Mesendoderm (in vitro differentiated cells): ENCODE results near the gene USB1.

ENCODE experiments used
- DNase-seq: peaks from one replicate; pipeline ENCODE4 v3.0.0; 2013
- H2AK5ac ChIP-seq: 2 replicates; pipeline ENCODE4 v1.6.1; 2013; ENCODE audit warnings: low read length, inconsistent platforms
- H2BK120ac ChIP-seq: 2 replicates; pipeline ENCODE4 v1.6.1; 2013; ENCODE audit warnings: low read depth, mild to moderate bottlenecking, low read length, moderate library complexity, mixed read lengths
- H2BK15ac ChIP-seq: replicated peaks from 2 replicates; pipeline ENCODE4 v1.6.1; 2013; ENCODE audit warnings: low read depth, mild to moderate bottlenecking, moderate library complexity
- H2BK5ac ChIP-seq: 2 replicates; pipeline ENCODE4 v1.6.1; 2013; ENCODE audit warnings: low read length, inconsistent platforms
- H3K18ac ChIP-seq: 2 replicates; pipeline ENCODE4 v1.6.1; 2013; ENCODE audit warnings: mild to moderate bottlenecking, low read length, mixed read lengths
- H3K23ac ChIP-seq: one replicate; pipeline ENCODE4 v1.6.1; 2013; ENCODE audit warnings: low read length
- H3K27ac ChIP-seq: 2 replicates; pipeline ENCODE4 v1.5.1; 2013; ENCODE audit warnings: low read depth, mild to moderate bottlenecking, inconsistent platforms, low read length, moderate library complexity
- H3K27me3 ChIP-seq: 2 replicates; pipeline ENCODE4 v1.6.1; 2013; ENCODE audit warnings: low read length, control low read depth, mild to moderate bottlenecking, inconsistent platforms; ENCODE audit not compliant: insufficient read depth, poor library complexity
- H3K36me3 ChIP-seq: 2 replicates; pipeline ENCODE4 v1.6.1; 2013; ENCODE audit warnings: low read length, inconsistent platforms; ENCODE audit not compliant: control insufficient read depth, insufficient read depth
- H3K4ac ChIP-seq: one replicate; pipeline ENCODE4 v1.6.1; 2013; ENCODE audit warnings: low read depth, mild to moderate bottlenecking, low read length, moderate library complexity
- H3K4me1 ChIP-seq: 2 replicates; pipeline ENCODE4 v1.6.1; 2013; ENCODE audit warnings: low read depth, low read length, inconsistent platforms; ENCODE audit not compliant: control insufficient read depth
- H3K4me2 ChIP-seq: 2 replicates; pipeline ENCODE4 v1.6.1; 2013; ENCODE audit warnings: low read length
- H3K4me3 ChIP-seq: 2 replicates; pipeline ENCODE4 v1.5.1; 2013; ENCODE audit warnings: mild to moderate bottlenecking, low read length
- H3K56ac ChIP-seq: one replicate; pipeline ENCODE4 v1.6.1; 2013; ENCODE audit warnings: low read length
- H3K79me1 ChIP-seq: 2 replicates; pipeline ENCODE4 v1.6.1; 2013; ENCODE audit warnings: low read length, inconsistent platforms
- H3K79me2 ChIP-seq: 2 replicates; pipeline ENCODE4 v1.6.1; 2013; ENCODE audit warnings: mild to moderate bottlenecking, low read length; ENCODE audit not compliant: control insufficient read depth, insufficient read depth
- H3K9ac ChIP-seq: 2 replicates; pipeline ENCODE4 v1.6.1; 2013; ENCODE audit warnings: low read length, inconsistent platforms
- H4K5ac ChIP-seq: one replicate; pipeline ENCODE4 v1.6.1; 2013; ENCODE audit warnings: low read length
- H4K8ac ChIP-seq: one replicate; pipeline ENCODE4 v1.6.1; 2013; ENCODE audit warnings: low read depth, mild to moderate bottlenecking, control low read depth, low read length, moderate library complexity
- WGBS: extraction: QIAGEN DNeasy Blood & Tissue Kit; methylation state at CpG from one replicate; pipeline ENCODE4 v1.1.7; 2013; ENCODE audit warnings: low lambda C conversion rate, missing lambda C conversion rate; ENCODE audit not compliant: insufficient coverage; ENCODE audit errors: extremely low coverage; 5-methylcytosine and 5-hydroxymethylcytosine counted together

Gene USB1

DNA sequence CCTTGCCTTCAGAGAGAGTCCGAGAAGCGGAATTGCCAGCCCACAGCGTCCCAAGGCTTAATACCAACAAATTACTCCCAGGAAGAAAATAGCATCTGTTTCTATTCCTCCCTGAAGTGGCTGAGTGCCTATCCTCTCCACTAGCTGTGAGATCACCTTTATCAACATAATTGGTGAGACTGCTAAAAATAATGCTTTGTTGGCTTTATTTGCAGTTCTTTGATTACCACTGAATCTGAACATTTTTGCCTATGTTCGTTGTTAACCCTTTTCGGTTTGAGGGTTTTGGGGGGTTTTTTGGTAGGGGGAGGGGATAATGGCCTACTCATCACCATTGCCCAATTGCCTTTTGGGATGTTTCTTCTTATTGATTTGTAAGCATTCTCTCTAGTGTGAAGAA, 55.4 kb downstream of the USB1 start:
- WGBS: no CpG with 5 or more reads among the region's 5 CpGs
- Histone ChIP-seq H3K23ac (no peak overlapping the region), H3K4me3 (no peak overlapping the region), H3K9ac (no peak overlapping the region), H3K79me2 (no peaks in the 10 kb centered on the region), H4K5ac (no peak overlapping the region), H4K8ac (no peak overlapping the region), H2AK5ac (no peak overlapping the region), H3K4ac (no peak overlapping the region), H3K4me2 (no peak overlapping the region), H3K18ac (no peak overlapping the region), H2BK5ac (no peak overlapping the region), H2BK15ac (no peak overlapping the region), H3K27me3 (no peaks in the 10 kb centered on the region), H2BK120ac (no peak overlapping the region), H3K79me1 (no peaks in the 10 kb centered on the region), H3K56ac (no peak overlapping the region), H3K4me1 (no peaks in the 10 kb centered on the region), H3K27ac (no peak overlapping the region), H3K36me3 (no peaks in the 10 kb centered on the region)
- no peak for DNase-seq

DNA sequence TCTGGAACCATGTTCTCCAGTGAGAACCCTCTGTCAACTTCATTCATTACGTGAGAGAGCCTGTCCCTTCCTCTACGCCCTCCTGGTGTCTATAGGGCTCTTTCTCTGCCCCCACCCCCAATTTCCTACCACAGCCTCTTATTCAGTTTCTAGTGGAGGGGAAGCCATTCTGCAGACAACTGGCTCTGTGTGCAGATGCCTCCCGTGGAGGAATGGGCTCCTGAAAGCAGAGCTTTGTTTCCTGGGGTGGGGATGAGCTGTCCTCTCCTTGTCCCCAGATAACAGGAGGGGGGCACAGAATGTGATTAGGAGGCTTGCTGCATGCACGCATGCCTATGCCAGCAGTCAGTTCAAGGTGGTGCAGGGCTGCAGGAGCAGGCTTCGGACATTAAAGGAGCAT, 55.9 kb downstream of the USB1 start:
- H3K9ac ChIP-seq: no peak overlapping the region
- H3K4ac ChIP-seq: no peak overlapping the region
- H2BK120ac ChIP-seq: no peak overlapping the region
- H3K56ac ChIP-seq: no peak overlapping the region
- H2BK5ac ChIP-seq: no peak overlapping the region
- H3K27me3 ChIP-seq: no peaks in the 10 kb centered on the region
- H4K5ac ChIP-seq: no peak overlapping the region
- no peaks in the 10 kb centered on the region for H3K36me3 ChIP-seq
- H3K4me2 ChIP-seq: no peak overlapping the region
- no peak overlapping the region for H3K4me3 ChIP-seq
- H3K23ac ChIP-seq: no peak overlapping the region
- H4K8ac ChIP-seq: no peak overlapping the region
- H3K18ac ChIP-seq: no peak overlapping the region
- H2AK5ac ChIP-seq: no peak overlapping the region
- H3K79me1 ChIP-seq: no peaks in the 10 kb centered on the region
- no peak for DNase-seq
- no peaks in the 10 kb centered on the region for H3K79me2 ChIP-seq
- WGBS: no CpG with 5 or more reads among the region's 5 CpGs
- no peak overlapping the region for H2BK15ac ChIP-seq
- no peak overlapping the region for H3K27ac ChIP-seq
- no peaks in the 10 kb centered on the region for H3K4me1 ChIP-seq

DNA sequence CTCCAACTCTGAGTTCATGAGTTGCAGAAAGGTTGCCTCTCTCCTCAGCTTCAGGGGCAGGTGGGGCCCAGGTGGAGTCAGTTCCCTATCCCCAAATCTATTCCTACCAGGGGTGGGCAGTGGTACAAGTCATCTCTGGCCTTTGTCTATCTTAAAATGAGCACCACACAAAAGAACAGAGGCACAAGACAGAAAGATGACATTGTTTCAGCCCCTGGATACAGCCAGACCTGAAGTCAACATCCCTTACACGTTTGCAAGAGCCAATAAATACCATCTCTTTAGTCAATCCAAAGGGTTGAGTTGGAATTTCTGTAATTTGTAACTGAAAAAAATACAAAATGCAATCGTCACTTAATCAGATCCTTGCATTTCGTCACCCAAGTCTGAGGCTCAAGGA, 56.6 kb downstream of the USB1 start:
- Histone ChIP-seq H2BK120ac (no peak overlapping the region), H3K27ac (no peak overlapping the region), H3K56ac (no peak overlapping the region), H3K9ac (no peak overlapping the region), H4K5ac (no peak overlapping the region), H2BK5ac (no peak overlapping the region), H3K79me1 (no peaks in the 10 kb centered on the region), H4K8ac (no peak overlapping the region), H3K4me2 (no peak overlapping the region), H3K27me3 (no peaks in the 10 kb centered on the region), H2BK15ac (no peak overlapping the region), H3K4me1 (no peaks in the 10 kb centered on the region), H3K18ac (no peak overlapping the region), H2AK5ac (no peak overlapping the region), H3K4me3 (no peak overlapping the region), H3K36me3 (no peaks in the 10 kb centered on the region), H3K23ac (no peak overlapping the region), H3K79me2 (no peaks in the 10 kb centered on the region), H3K4ac (no peak overlapping the region)
- DNase-seq: no peak
- WGBS: no CpG with 5 or more reads among the region's 3 CpGs

GRCh38 chr16:58062821-58063220, 61.6 kb downstream of the USB1 start:
- no peak overlapping the region for H3K23ac ChIP-seq
- no peak overlapping the region for H3K18ac ChIP-seq
- H3K4me3 ChIP-seq: no peak overlapping the region
- DNase-seq: no peak
- no peak overlapping the region for H2BK120ac ChIP-seq
- no peaks in the 10 kb centered on the region for H3K36me3 ChIP-seq
- no peak overlapping the region for H2AK5ac ChIP-seq
- no peak overlapping the region for H4K8ac ChIP-seq
- H3K9ac ChIP-seq: no peak overlapping the region
- no peak overlapping the region for H3K56ac ChIP-seq
- H3K4me2 ChIP-seq: no peak overlapping the region
- H2BK5ac ChIP-seq: no peak overlapping the region
- H3K79me2 ChIP-seq: no peaks in the 10 kb centered on the region
- H2BK15ac ChIP-seq: no peak overlapping the region
- H3K4me1 ChIP-seq: no peaks in the 10 kb centered on the region
- no peaks in the 10 kb centered on the region for H3K79me1 ChIP-seq
- no peak overlapping the region for H3K27ac ChIP-seq
- no CpG with 5 or more reads among the region's 4 CpGs for WGBS
- H4K5ac ChIP-seq: no peak overlapping the region
- H3K4ac ChIP-seq: no peak overlapping the region
- no peaks in the 10 kb centered on the region for H3K27me3 ChIP-seq

DNA sequence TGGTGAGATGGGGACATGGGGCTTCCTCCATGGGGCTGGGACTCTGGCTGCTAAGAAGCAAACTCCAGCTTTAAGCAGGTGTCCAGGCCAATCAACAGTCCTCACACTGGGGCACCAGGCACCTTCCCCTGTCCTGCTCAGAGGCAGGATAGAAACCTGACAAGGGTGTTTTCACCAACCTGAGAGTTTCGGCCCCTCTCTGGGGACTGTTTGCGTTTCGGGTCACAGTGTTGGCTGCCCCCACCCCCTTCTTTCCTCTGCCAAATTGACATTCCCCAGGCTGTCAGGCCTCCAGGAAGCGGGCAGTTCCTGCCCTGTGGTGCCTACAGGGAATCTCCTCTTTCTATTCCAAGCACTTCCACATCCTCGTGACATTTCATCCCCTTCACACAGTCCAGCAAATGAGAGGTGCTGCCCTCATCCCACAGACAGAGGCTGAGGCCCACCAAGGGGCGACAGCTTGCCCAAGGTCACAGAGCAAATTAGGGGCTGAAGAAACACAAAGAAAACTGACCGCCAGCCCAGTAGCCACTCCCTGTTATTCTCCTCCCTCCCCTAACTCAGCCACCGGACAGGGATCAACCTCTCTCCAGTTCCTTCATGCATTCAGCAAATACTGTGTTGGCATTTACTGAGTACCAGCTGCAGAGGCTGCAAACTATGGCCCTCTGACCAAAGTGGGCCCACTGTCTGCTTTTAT, 62.3 kb downstream of the USB1 start:
- Histone ChIP-seq H3K56ac (no peak overlapping the region), H3K79me2 (no peaks in the 10 kb centered on the region), H4K8ac (no peak overlapping the region), H3K18ac (no peak overlapping the region), H2BK120ac (no peak overlapping the region), H3K9ac (no peak overlapping the region), H3K27me3 (no peaks in the 10 kb centered on the region), H3K4ac (no peak overlapping the region), H3K4me3 (no peak overlapping the region), H3K4me2 (no peak overlapping the region), H3K27ac (no peak overlapping the region), H2BK5ac (no peak overlapping the region), H3K4me1 (no peaks in the 10 kb centered on the region), H3K79me1 (no peaks in the 10 kb centered on the region), H2BK15ac (no peak overlapping the region), H3K23ac (no peak overlapping the region), H2AK5ac (no peak overlapping the region), H3K36me3 (no peaks in the 10 kb centered on the region), H4K5ac (no peak overlapping the region)
- no CpG with 5 or more reads among the region's 8 CpGs for WGBS
- DNase-seq: no peak

GRCh38 chr16:58070585-58070984, 69.4 kb downstream of the USB1 start:
- no peak overlapping the region for H2AK5ac ChIP-seq
- no peak overlapping the region for H2BK5ac ChIP-seq
- no peaks in the 10 kb centered on the region for H3K79me2 ChIP-seq
- WGBS: no CpG with 5 or more reads among the region's 4 CpGs
- H3K9ac ChIP-seq: no peak overlapping the region
- no peak overlapping the region for H3K56ac ChIP-seq
- no peak overlapping the region for H3K4ac ChIP-seq
- no peaks in the 10 kb centered on the region for H3K27me3 ChIP-seq
- no peak overlapping the region for H4K5ac ChIP-seq
- no peaks in the 10 kb centered on the region for H3K79me1 ChIP-seq
- H3K4me3 ChIP-seq: no peak overlapping the region
- no peaks in the 10 kb centered on the region for H3K4me1 ChIP-seq
- H2BK15ac ChIP-seq: no peak overlapping the region
- no peak overlapping the region for H4K8ac ChIP-seq
- no peak overlapping the region for H2BK120ac ChIP-seq
- no peak overlapping the region for H3K4me2 ChIP-seq
- no peak overlapping the region for H3K27ac ChIP-seq
- no peak overlapping the region for H3K23ac ChIP-seq
- no peak for DNase-seq
- H3K36me3 ChIP-seq: no peaks in the 10 kb centered on the region
- H3K18ac ChIP-seq: no peak overlapping the region
